K562 (cell line): ENCODE measurements around the gene NUMB. TPM values are rescaled to one million over a fixed set of nuclear protein-coding genes. Genes with fewer than 3 reads are reported as not detected.

Experiments used
- C11orf30 ChIP-seq: fragments of 450-650 bp; IDR thresholded peaks from 2 replicates; pipeline ENCODE4 v1.6.1; 2016; ENCODE audit warnings: low read depth, mild to moderate bottlenecking
- CCAR2 ChIP-seq: fragments of 200-400 bp; formaldehyde crosslinking; IDR thresholded peaks from 2 replicates; pipeline ENCODE4 v1.6.1; 2017; ENCODE audit warnings: mild to moderate bottlenecking, low read depth, low read length
- CEBPG ChIP-seq, 3 experiments: fragments of 200-800 bp in 1 of 3; sonication (Bioruptor generic) in 1 of 3; sonication (generic) in 1 of 3; formaldehyde crosslinking in 1 of 3; IDR thresholded peaks in 2 of 3; conservative IDR thresholded peaks in 1 of 3; 2 replicates each; pipeline versions ENCODE4 v1.6.1 to v1.8.0; 2016 to 2022; ENCODE audit warnings: missing compliant biosample characterization in 2 of 3, missing genetic modification characterization in 2 of 3, mild to moderate bottlenecking in 1 of 3, missing genetic modification reagents in 1 of 3
- CTBP1 ChIP-seq: fragments of 450-650 bp; IDR thresholded peaks from 2 replicates; pipeline ENCODE4 v1.6.1; 2016; ENCODE audit warnings: borderline replicate concordance
- DPF2 ChIP-seq: fragments of 450-650 bp; IDR thresholded peaks from 2 replicates; pipeline ENCODE4 v1.6.1; 2016
- EHMT2 ChIP-seq: fragments of 450-650 bp; IDR thresholded peaks from 2 replicates; pipeline ENCODE4 v1.6.1; 2018; ENCODE audit warnings: antibody characterized with exemption
- MNT ChIP-seq, 2 experiments: fragments of 450-650 bp; conservative IDR thresholded peaks; 2 replicates each; pipeline ENCODE4 v1.6.1; 2017; ENCODE audit warnings: mild to moderate bottlenecking in 2 of 2, moderate library complexity in 2 of 2
- NBN ChIP-seq: fragments of 450-650 bp; IDR thresholded peaks from 2 replicates; pipeline ENCODE4 v1.6.1; 2016; ENCODE audit warnings: low read depth, mild to moderate bottlenecking
- NFIC ChIP-seq: fragments of 450-650 bp; IDR thresholded peaks from 2 replicates; pipeline ENCODE4 v1.6.1; 2017; ENCODE audit warnings: mild to moderate bottlenecking, inconsistent platforms
- NR2C2 ChIP-seq, 2 experiments: fragments of 200-800 bp in 1 of 2; sonication (Bioruptor generic) in 1 of 2; sonication (generic) in 1 of 2; formaldehyde crosslinking in 1 of 2; IDR thresholded peaks; 2 replicates each; pipeline versions ENCODE4 v1.6.1 to v1.8.0; 2016 to 2022; ENCODE audit warnings: mild to moderate bottlenecking in 1 of 2, missing compliant biosample characterization in 1 of 2, missing genetic modification characterization in 1 of 2, missing genetic modification reagents in 1 of 2
- PATZ1 ChIP-seq: fragments of 250-450 bp; sonication (Bioruptor Pico); IDR thresholded peaks from 2 replicates; pipeline ENCODE4 v1.5.0; 2020; ENCODE audit warnings: mild to moderate bottlenecking, borderline replicate concordance
- POLR2H ChIP-seq: IDR thresholded peaks from 2 replicates; pipeline ENCODE4 v1.6.1; 2016; ENCODE audit warnings: missing genetic modification characterization, low read depth, mild to moderate bottlenecking, control low read depth, missing compliant biosample characterization, moderate library complexity
- POU5F1 ChIP-seq: fragments of 150-350 bp; IDR thresholded peaks from 2 replicates; pipeline ENCODE4 v1.6.1; 2014; ENCODE audit warnings: borderline replicate concordance, low read length, low read depth, mild to moderate bottlenecking; ENCODE audit not compliant: partially characterized antibody
- PTRF ChIP-seq: fragments of 450-650 bp; IDR thresholded peaks from 2 replicates; pipeline ENCODE4 v1.6.1; 2016; ENCODE audit warnings: mild to moderate bottlenecking, missing genetic modification characterization, missing compliant biosample characterization
- RCOR1 ChIP-seq, 2 experiments: IDR thresholded peaks; 2 replicates each; pipeline ENCODE4 v1.6.1; 2012; ENCODE audit warnings: low read depth in 2 of 2, low read length in 2 of 2, borderline replicate concordance in 1 of 2, improper control_type of control experiment in 1 of 2
- SMARCE1 ChIP-seq: fragments of 450-650 bp; IDR thresholded peaks from 2 replicates; pipeline ENCODE4 v1.7.1; 2016; ENCODE audit warnings: mild to moderate bottlenecking
- SRSF3 ChIP-seq: fragments of 200-400 bp; formaldehyde crosslinking; IDR thresholded peaks from 2 replicates; pipeline ENCODE4 v1.6.1; 2016; ENCODE audit warnings: mild to moderate bottlenecking, low read length, moderate library complexity; ENCODE audit not compliant: insufficient read depth
- TAL1 ChIP-seq: fragments of 450-650 bp; IDR thresholded peaks from 2 replicates; pipeline ENCODE4 v1.6.1; 2016; ENCODE audit warnings: mild to moderate bottlenecking
- TEAD4 ChIP-seq, 2 experiments: sonication (generic) in 1 of 2; formaldehyde crosslinking in 1 of 2; IDR thresholded peaks; 2 replicates each; pipeline versions ENCODE4 v1.6.1 to v1.8.0; 2012 to 2022; ENCODE audit warnings: borderline replicate concordance in 1 of 2, inconsistent platforms in 1 of 2, low read length in 1 of 2, mild to moderate bottlenecking in 1 of 2, missing genetic modification reagents in 1 of 2
- THAP7 ChIP-seq: fragments of 250-450 bp; sonication (Bioruptor Pico); IDR thresholded peaks from 2 replicates; pipeline ENCODE4 v1.5.0; 2021
- THRAP3 ChIP-seq: fragments of 450-650 bp; IDR thresholded peaks from 2 replicates; pipeline ENCODE4 v1.6.1; 2016; ENCODE audit warnings: mild to moderate bottlenecking, inconsistent platforms, borderline replicate concordance
- ZEB2 ChIP-seq: fragments of 450-650 bp; IDR thresholded peaks from 2 replicates; pipeline ENCODE4 v1.6.1; 2016
- polyA plus RNA-seq, 8 experiments: library from polyadenylated mRNA; depleted of rRNA in 4 of 8; stranded (reverse) in 5 of 8; unstranded in 3 of 8; fragments of >200 nt; fragmentation: Nextera tagmentation in 2 of 8; fragmentation: Illumina TruSeq in 1 of 8; extraction: Ambion mirVana in 2 of 8; extraction: Trizol in 1 of 8; gene quantifications; 2 replicates each; pipeline versions ENCODE4 v1.2.1 to v1.2.3, GENCODE V29; 2011 to 2014; ENCODE audit warnings: inconsistent platforms in 1 of 8, missing spikeins in 1 of 8
- total RNA-seq, 7 experiments: library from RNA; depleted of rRNA in 6 of 7; stranded (reverse); fragments of >200 nt in 6 of 7; fragmentation: Illumina TruSeq in 2 of 7; extraction: Trizol in 2 of 7; gene quantifications; 2 replicates each; pipeline versions ENCODE4 v1.2.1 to v1.2.3, GENCODE V29; 2011 to 2021; ENCODE audit warnings: low replicate concordance in 1 of 7

Gene NUMB
- total and polyA plus RNA-seq, 9 of the 15 experiments (the other 6 are each of a cell fraction or from before 2014, with no cell fraction given): 13.5 to 54.0 (median 32.3) TPM

GRCh38 chr14:73462048-73462715, 3.8 kb upstream of the NUMB start (continued):
- TF ChIP-seq ZEB2: peak; percentile 76; the same call in 1 of the 2 replicates
- no peak for TF ChIP-seq POU5F1
- peak in 1 of 2 experiments; percentile 52; a peak in 2 of 4 replicates for TF ChIP-seq RCOR1 (IDR thresholded peaks at IDR 0.05; ENCODE audit: borderline replicate concordance in 1 of 2, low read depth in 2 of 2, low read length in 2 of 2)
- peak; percentile 36; the same call in 1 of the 2 replicates for TF ChIP-seq C11orf30
- no peak for TF ChIP-seq THRAP3
- TF ChIP-seq SRSF3: no peak
- no peak for TF ChIP-seq POLR2H (tag)
- TF ChIP-seq NR2C2 (CRISPR knock-in tag; IDR thresholded peaks at IDR 0.05): no peak
- no peak for TF ChIP-seq NR2C2 (tag; IDR thresholded peaks at IDR 0.05)
- TF ChIP-seq TEAD4 (IDR thresholded peaks at IDR 0.05; ENCODE audit: low read length): 0 out of 2 replicates have a peak, but pooled peaks have one; percentile 18
- no peak for TF ChIP-seq TEAD4 (CRISPR knock-in tag; IDR thresholded peaks at IDR 0.05; ENCODE audit: borderline replicate concordance)
- peak; percentile 98 for TF ChIP-seq NFIC
- peak; percentile 57; the same call in 1 of the 2 replicates for TF ChIP-seq SMARCE1
- TF ChIP-seq DPF2: peak; percentile 81
- no peak for TF ChIP-seq EHMT2
- no peak for TF ChIP-seq PTRF (tag)
- peak; percentile 75; the same call in 1 of the 2 replicates for TF ChIP-seq CEBPG (CRISPR knock-in tag; IDR thresholded peaks at IDR 0.05)
- TF ChIP-seq CEBPG (tag; conservative IDR thresholded peaks at IDR 0.05 in 1 of 2, IDR thresholded peaks at IDR 0.05 in 1 of 2): peak in 1 of 2 experiments; percentile 44; a peak in 1 of 4 replicates
- TF ChIP-seq MNT (conservative IDR thresholded peaks at IDR 0.05): 0 out of 4 replicates have a peak, but pooled peaks of 1 of the 2 experiments have one; percentile 9
- TF ChIP-seq CTBP1: peak; percentile 50; the same call in 1 of the 2 replicates
- no peak for TF ChIP-seq TAL1
- TF ChIP-seq THAP7 (CRISPR knock-in tag): no peak
- no peak for TF ChIP-seq CCAR2
- TF ChIP-seq NBN: 0 out of 2 replicates have a peak, but pooled peaks have one; percentile 54
- no peak for TF ChIP-seq PATZ1 (CRISPR knock-in tag)
